GM19395 (cell line): ENCODE results near the gene CHST15.

Experiments used
- ATAC-seq: cut with Tn5 transposase; IDR thresholded peaks from one replicate; pipeline ENCODE4 v1.9.1; 2021; ENCODE audit warnings: mild to moderate bottlenecking, moderate library complexity; ENCODE audit not compliant: unreplicated experiment

Gene CHST15

GRCh38 chr10:124032971-124033886, 60.2 kb downstream of the CHST15 start:
- no peak for ATAC-seq

GRCh38 chr10:124032087-124032935, 61.1 kb downstream of the CHST15 start:
- ATAC-seq = no peak

- no peak for ATAC-seq
Measured at GRCh38 chr10:124030492-124031110, 62.8 kb downstream of the CHST15 start.

DNA sequence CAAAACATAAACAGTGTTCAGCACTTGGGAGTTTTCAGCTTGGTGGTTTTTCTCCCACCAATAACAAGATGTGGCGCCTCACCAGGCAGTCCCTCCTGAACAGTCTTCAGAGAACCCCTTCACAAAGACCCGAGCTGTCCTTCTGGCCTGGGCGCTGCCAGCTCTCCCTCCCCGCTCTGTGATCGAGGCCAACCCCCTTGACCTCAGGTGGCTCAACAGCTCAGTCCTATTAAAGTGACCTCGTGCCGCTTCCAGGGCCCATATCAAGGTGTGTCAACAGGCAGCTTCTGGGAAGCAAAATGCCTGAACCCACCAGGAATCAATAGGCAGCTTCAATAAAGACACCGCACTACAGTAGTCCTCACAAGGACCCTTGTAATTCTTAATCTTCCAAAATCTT, 63.3 kb downstream of the CHST15 start:
- ATAC-seq = no peak

DNA sequence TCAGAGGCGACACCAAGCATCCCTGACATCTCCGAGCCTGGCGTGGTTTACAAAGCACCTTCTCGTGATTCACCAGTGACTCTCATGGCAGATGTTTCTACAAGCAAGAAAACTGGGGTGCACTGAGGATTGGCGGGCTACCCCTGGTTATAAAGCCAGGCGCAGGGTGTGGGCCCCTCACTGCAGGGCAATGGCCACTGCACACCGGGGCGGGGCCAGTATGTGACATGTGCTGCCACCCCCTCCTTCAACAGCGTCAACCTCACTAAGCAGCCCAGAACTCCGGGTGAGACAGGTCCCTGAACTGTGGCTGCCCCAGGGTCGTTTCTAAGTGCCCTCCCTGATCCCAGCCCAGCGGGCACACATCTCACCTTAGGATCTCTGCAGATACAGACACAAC, 63.8 kb downstream of the CHST15 start:
- no peak for ATAC-seq

GRCh38 chr10:124028700-124029480, 64.5 kb downstream of the CHST15 start:
- no peak for ATAC-seq

- no peak for ATAC-seq
Measured at GRCh38 chr10:124027651-124028050, 65.7 kb downstream of the CHST15 start.

- no peak for ATAC-seq
Measured at GRCh38 chr10:124027031-124027611, 66.3 kb downstream of the CHST15 start.

GRCh38 chr10:124026589-124026939, 66.8 kb downstream of the CHST15 start:
- no peak for ATAC-seq

DNA sequence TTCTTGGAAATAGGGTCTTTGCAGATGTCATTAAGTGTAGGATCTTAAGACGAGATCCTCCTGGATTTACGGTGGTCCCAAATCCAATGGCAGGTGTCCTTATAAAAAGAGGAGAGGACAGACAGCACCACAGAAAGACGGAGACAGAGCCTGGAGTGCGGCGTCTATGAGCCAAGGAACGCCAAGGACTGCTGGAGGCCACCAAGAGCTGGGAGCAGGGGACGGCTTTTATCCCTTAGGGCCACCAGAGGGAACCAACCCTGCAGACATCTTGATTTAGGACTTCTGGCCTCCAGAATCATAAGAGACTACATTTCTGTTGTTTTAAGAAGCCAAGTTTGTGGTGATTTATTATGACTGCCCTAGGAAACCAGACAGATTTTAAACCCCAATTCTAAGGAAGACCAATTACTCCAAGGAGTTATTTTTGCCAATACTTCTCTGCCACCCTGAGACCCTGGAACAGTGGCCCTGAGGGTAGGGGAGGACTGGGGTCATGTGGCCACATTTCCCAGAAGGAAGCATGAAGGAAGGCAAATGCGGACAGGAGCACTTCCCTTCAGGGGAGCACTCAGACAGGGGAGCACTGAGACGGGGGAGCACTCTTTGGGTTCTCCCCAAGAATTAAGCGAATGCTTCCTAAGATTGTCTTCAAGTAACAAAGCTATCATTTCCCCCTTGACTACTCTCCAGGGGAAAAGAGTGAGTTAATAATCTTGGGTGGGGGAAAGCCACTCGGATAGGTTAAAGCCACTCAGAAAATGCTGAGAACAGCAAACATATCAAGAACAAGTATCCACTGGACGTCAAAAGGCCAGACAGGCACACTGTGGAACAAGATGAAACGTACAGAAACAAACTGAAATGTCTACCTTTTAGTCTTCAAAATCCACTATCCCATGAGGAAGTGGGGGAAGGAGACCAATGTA, 67.5 kb downstream of the CHST15 start:
- ATAC-seq = no peak

DNA sequence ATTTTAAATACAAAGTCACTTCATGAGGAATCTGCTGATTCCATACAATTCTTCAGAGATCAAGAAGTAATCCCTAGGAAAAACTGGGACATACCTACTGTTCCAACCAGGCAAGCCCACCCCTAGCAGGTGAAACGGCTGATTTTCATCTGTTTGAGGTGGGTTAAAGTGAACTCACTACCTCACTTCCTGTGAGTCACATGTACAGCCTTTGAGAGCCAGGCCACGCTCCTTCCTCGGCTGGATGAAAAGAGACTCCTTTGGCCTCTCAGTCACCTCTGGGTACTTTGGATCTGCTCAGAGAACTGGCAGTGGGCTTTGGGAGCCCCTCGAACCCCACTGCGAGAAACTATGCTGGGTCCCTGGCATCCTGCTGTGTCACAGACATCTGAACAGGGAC, 68.2 kb downstream of the CHST15 start:
- no peak for ATAC-seq

DNA sequence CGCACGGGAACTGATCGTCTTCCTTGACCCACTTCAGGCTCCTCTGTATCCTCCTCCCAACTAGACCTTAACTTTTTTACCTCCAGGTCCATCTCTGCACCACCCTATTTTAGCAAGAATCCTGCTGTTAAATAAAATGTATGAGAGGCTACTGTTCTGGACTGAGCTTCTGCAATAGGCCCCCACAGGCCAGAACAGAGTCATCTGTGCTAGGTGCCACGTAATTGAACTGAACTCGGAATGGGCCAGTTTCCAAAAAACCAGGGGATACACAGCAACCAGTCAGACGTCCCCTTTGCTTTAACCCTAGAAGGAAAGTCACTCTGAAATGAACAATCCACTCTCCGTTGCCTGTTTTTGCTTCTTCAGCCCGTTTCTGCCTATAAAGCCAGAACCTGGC, 71.3 kb downstream of the CHST15 start:
- no peak for ATAC-seq

- ATAC-seq = no peak
Measured at GRCh38 chr10:124020981-124021815, 72.2 kb downstream of the CHST15 start.

- no peak for ATAC-seq
Measured at GRCh38 chr10:124019886-124020797, 73.3 kb downstream of the CHST15 start.

- no peak for ATAC-seq
Measured at GRCh38 chr10:124018886-124019525, 74.4 kb downstream of the CHST15 start.

GRCh38 chr10:124017729-124018128, 75.7 kb downstream of the CHST15 start:
- no peak for ATAC-seq
